Measurements from ENCODE around the gene AP3B1. TPM values are rescaled to one million over a fixed set of nuclear protein-coding genes. Genes with fewer than 3 reads are reported as not detected.

Gene AP3B1
- total RNA-seq, 2 experiments from 2014 or later, result 32.5 to 39.5 TPM

DNA sequence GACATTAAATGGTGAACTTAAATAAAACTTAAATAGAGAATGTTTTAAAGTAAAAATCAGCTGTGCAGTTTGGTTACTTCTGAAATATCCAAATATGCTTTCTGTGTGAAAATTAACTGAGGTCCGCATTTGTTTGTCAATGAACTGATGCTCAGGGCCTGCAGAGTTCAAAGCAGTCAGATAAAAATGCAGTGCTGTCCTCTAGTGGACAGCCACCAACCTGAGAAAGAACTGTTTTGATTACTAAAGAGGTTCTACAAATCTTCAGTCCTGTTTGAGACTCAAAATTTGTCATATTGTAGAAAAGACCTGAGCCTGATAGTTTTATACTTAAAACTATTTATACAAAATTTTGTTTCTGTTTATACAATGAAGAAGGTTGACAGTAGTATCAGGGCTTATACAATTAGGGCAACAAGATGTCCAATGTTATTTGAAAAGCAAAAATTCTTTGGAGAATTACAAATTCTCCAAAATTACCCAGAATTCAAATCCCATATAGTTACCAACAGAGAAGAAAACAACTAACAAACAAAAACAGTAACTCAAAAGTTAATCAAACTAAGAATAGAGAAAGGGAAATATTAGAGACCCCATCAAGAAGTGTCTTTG, 286.0 kb downstream of the AP3B1 start:
- DNase-seq (ENCODE audit: low spot score), result peak; percentile 31
- H3K9me2 ChIP-seq (ENCODE audit: insufficient read depth, low read length), result no peaks in the 10 kb centered on the region
- no peaks in the 10 kb centered on the region for H3K4me1 ChIP-seq (ENCODE audit: insufficient read depth, low read length, poor library complexity, severe bottlenecking)
- ChIA-PET CTCF (ENCODE audit: unreplicated experiment) (no interaction called here), POLR2A (no interaction called here)
- no peak overlapping the region for H2AFZ ChIP-seq (ENCODE audit: low read length)
- no peak overlapping the region for H3K4me2 ChIP-seq (ENCODE audit: low read length)
- no peaks in the 10 kb centered on the region for H3K79me2 ChIP-seq (ENCODE audit: insufficient read depth, low read depth, low read length)
- TF ChIP-seq, protein P1, sequence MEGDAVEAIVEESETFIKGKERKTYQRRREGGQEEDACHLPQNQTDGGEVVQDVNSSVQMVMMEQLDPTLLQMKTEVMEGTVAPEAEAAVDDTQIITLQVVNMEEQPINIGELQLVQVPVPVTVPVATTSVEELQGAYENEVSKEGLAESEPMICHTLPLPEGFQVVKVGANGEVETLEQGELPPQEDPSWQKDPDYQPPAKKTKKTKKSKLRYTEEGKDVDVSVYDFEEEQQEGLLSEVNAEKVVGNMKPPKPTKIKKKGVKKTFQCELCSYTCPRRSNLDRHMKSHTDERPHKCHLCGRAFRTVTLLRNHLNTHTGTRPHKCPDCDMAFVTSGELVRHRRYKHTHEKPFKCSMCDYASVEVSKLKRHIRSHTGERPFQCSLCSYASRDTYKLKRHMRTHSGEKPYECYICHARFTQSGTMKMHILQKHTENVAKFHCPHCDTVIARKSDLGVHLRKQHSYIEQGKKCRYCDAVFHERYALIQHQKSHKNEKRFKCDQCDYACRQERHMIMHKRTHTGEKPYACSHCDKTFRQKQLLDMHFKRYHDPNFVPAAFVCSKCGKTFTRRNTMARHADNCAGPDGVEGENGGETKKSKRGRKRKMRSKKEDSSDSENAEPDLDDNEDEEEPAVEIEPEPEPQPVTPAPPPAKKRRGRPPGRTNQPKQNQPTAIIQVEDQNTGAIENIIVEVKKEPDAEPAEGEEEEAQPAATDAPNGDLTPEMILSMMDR (conservative IDR thresholded peaks at IDR 0.05; ENCODE audit: low read length), result peak; percentile 89
- no peak for TF ChIP-seq EZH2phosphoT487 (IDR thresholded peaks at IDR 0.05; ENCODE audit: borderline replicate concordance, low read depth, low read length)
- H3K36me3 ChIP-seq (ENCODE audit: insufficient read depth, low read length), result no peaks in the 10 kb centered on the region
- H3K4me3 ChIP-seq (ENCODE audit: low read depth, low read length, poor library complexity, severe bottlenecking), result no peak overlapping the region
- intact Hi-C loops (cut with micrococcal nuclease; ENCODE audit: unreplicated experiment), result loop anchor here (5.0 kb wide), 1 partner anchor 154 kb away; no protein-coding TSS in a partner anchor
- H3K9me3 ChIP-seq (ENCODE audit: low read length), result no peaks in the 10 kb centered on the region
- H3K27ac ChIP-seq (ENCODE audit: low read depth, low read length, poor library complexity, severe bottlenecking), result no peak overlapping the region
- BruUV-seq (replicated peaks), result no TSS peak
- no peaks in the 10 kb centered on the region for H4K20me1 ChIP-seq (ENCODE audit: insufficient read depth, low read length)

DNA sequence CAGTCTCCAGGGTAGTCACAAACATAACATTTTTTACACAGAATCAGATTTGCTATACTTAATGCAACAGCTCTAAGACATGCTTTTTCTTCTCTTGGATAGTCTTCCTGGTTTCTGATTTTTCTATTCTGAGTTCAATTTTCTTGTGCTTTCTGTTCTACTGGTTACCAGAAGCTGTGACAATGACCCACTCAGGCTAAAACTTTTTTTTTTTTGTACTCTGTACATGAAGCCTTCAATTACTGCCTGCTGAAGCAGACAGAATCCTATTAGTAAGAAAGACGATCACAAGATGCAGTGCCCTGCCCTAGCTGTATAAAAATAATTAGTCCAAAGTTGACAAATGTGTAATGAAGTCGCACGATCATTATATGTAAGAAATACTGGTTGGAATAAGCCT, 287.3 kb downstream of the AP3B1 start:
- no peaks in the 10 kb centered on the region for H4K20me1 ChIP-seq (ENCODE audit: insufficient read depth, low read length)
- no peaks in the 10 kb centered on the region for H3K9me2 ChIP-seq (ENCODE audit: insufficient read depth, low read length)
- no peaks in the 10 kb centered on the region for H3K79me2 ChIP-seq (ENCODE audit: insufficient read depth, low read depth, low read length)
- no peaks in the 10 kb centered on the region for H3K9me3 ChIP-seq (ENCODE audit: low read length)
- H3K27ac ChIP-seq (ENCODE audit: low read depth, low read length, poor library complexity, severe bottlenecking), result no peak overlapping the region
- no peak overlapping the region for H3K4me3 ChIP-seq (ENCODE audit: low read depth, low read length, poor library complexity, severe bottlenecking)
- no peak for TF ChIP-seq EZH2phosphoT487 (IDR thresholded peaks at IDR 0.05; ENCODE audit: borderline replicate concordance, low read depth, low read length)
- TF ChIP-seq, protein P1 (conservative IDR thresholded peaks at IDR 0.05; ENCODE audit: low read length), result no peak
- no peak overlapping the region for H3K4me2 ChIP-seq (ENCODE audit: low read length)
- BruUV-seq (replicated peaks), result no TSS peak
- CTCF ChIA-PET (ENCODE audit: unreplicated experiment), result no interaction called here
- no peak for DNase-seq (ENCODE audit: low spot score)
- POLR2A ChIA-PET, result interaction anchor here (0.6 to 0.7 kb wide), 3 partner anchors 10 to 1029 kb away, joined by 3 to 4 read pairs (median 3); no protein-coding TSS in a partner anchor
- no peaks in the 10 kb centered on the region for H3K4me1 ChIP-seq (ENCODE audit: insufficient read depth, low read length, poor library complexity, severe bottlenecking)
- no peak overlapping the region for H2AFZ ChIP-seq (ENCODE audit: low read length)
- intact Hi-C loops (cut with micrococcal nuclease; ENCODE audit: unreplicated experiment), result loop anchor here (5.0 kb wide), 1 partner anchor 155 kb away; no protein-coding TSS in a partner anchor
- H3K36me3 ChIP-seq (ENCODE audit: insufficient read depth, low read length), result no peaks in the 10 kb centered on the region

DNA sequence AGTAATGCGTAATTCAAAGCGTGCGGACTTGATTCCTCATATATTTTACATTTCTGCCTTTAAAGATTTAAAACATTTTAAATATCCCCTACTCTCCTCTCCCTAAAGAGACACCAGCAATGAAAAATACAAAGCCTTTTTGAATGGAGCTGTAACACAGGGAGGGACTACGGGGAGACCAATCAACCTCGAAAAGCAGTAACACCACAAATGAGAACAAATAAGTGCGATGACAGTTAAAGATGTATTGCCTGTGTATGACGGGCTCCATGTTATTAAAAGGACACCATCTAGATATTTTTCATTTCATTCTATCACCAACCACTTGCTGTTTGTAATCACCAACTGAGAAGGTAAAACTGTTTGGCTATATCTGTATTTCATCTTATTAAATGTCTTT, 288.0 kb downstream of the AP3B1 start:
- intact Hi-C loops (cut with micrococcal nuclease; ENCODE audit: unreplicated experiment), result loop anchor here (5.0 kb wide), 1 partner anchor 156 kb away; no protein-coding TSS in a partner anchor
- POLR2A ChIA-PET, result interaction anchor here (0.7 kb wide), 1 partner anchor 799 kb away, joined by 4 read pairs; no protein-coding TSS in a partner anchor
- H3K4me3 ChIP-seq (ENCODE audit: low read depth, low read length, poor library complexity, severe bottlenecking), result no peak overlapping the region
- H3K79me2 ChIP-seq (ENCODE audit: insufficient read depth, low read depth, low read length), result no peaks in the 10 kb centered on the region
- no peaks in the 10 kb centered on the region for H4K20me1 ChIP-seq (ENCODE audit: insufficient read depth, low read length)
- H3K9me3 ChIP-seq (ENCODE audit: low read length), result no peaks in the 10 kb centered on the region
- no peaks in the 10 kb centered on the region for H3K9me2 ChIP-seq (ENCODE audit: insufficient read depth, low read length)
- H3K4me2 ChIP-seq (ENCODE audit: low read length), result no peak overlapping the region
- no peak overlapping the region for H2AFZ ChIP-seq (ENCODE audit: low read length)
- H3K36me3 ChIP-seq (ENCODE audit: insufficient read depth, low read length), result no peaks in the 10 kb centered on the region
- TF ChIP-seq, protein P1 (conservative IDR thresholded peaks at IDR 0.05; ENCODE audit: low read length), result no peak
- no peak for TF ChIP-seq EZH2phosphoT487 (IDR thresholded peaks at IDR 0.05; ENCODE audit: borderline replicate concordance, low read depth, low read length)
- no peak for DNase-seq (ENCODE audit: low spot score)
- H3K4me1 ChIP-seq (ENCODE audit: insufficient read depth, low read length, poor library complexity, severe bottlenecking), result no peaks in the 10 kb centered on the region
- CTCF ChIA-PET (ENCODE audit: unreplicated experiment), result no interaction called here
- no peak overlapping the region for H3K27ac ChIP-seq (ENCODE audit: low read depth, low read length, poor library complexity, severe bottlenecking)
- no TSS peak for BruUV-seq (replicated peaks)

Measured in OCI-LY7 (cell line).